ENCODE results near the gene UGT1A8.
"Not testable (repeated sequence)": the region's sequence is repeated elsewhere in the genome, so short reads cannot be mapped to it uniquely, and the experiment has no call there.

The UGT1A8 gene

GRCh38 chr2:233689031-233689430, 71.6 kb downstream of the UGT1A8 start:
- DNase-seq: no peak

GRCh38 chr2:233689501-233689900, 72.1 kb downstream of the UGT1A8 start:
- no peak for DNase-seq

- DNase-seq: no peak
Measured at GRCh38 chr2:233690444-233690843, 73.0 kb downstream of the UGT1A8 start.

DNA sequence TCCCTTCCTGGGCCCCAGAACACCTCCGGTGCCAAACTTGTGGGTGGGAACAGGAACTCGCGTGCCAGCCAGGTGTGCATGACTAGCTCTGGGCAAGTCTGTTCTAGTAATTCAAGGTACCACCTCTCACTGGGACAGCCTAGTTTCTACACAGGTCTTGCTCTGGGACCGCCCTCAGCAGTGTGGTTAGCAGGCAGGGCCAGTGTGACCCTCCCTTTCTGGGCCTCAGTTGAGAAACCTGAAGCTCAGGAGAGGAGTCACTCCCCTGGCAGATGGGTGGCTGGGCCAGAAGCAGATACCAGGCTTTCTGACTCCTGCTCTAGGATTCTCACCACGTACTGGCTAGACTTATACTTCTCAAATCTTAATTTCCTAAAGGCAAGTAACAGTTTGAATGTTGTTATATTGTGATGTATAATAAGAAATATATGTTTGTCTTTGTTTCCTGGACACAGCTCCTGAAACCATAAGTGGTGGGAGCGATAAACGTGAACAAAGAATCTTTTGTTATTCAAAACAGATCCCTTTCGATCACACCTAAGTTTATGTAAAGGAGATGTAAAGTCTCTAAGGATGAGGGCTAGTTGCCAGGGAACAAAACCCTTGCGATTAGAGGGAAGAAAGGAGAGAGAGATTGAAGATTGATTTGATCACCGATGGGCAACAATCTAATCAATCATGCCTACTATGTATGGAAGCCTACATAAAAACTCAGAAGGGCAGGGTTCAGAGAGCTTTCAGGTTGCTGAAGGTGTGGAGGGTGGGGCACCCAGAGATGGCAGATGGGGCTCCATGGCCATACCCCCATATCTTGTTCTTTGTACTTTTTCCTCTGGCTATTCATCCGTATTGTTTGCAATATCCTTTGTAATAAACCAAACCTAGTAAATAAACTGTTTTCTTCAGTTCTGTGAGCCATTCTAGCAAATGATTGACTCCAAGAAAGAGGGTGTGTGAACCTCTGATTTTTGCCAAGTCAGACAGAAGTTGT, 74.3 kb downstream of the UGT1A8 start:
- DNase-seq: no peak

GRCh38 chr2:233692648-233693047, 75.2 kb downstream of the UGT1A8 start, which contains the start of gene UGT1A6:
Gene UGT1A6, plus strand, starts transcription at chr2:233692890. Its CDS starts 115 bp downstream, at chr2:233693005.
- no peak for DNase-seq

GRCh38 chr2:233693963-233694362, 76.5 kb downstream of the UGT1A8 start:
- no peak for DNase-seq

DNA sequence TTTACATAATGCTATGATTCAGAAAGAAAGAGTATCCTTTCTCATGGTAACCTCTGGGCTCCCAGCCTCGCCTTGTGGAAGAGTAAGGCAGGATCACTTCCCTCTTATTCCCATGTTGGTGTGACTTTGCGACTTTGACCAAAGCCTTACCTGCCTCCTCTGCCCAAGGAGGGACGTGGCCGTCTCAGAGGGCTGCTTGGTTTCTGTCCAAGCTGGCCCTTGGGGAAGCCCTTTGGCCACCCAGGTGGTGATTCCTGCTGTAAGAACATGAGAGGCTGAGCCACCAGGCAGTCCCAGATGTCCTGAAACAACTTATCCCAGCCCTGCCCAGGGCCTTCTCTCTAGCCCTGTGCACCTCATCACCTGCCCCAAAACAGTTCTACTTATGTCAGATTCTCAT, 81.3 kb downstream of the UGT1A8 start:
- no peak for DNase-seq

DNA sequence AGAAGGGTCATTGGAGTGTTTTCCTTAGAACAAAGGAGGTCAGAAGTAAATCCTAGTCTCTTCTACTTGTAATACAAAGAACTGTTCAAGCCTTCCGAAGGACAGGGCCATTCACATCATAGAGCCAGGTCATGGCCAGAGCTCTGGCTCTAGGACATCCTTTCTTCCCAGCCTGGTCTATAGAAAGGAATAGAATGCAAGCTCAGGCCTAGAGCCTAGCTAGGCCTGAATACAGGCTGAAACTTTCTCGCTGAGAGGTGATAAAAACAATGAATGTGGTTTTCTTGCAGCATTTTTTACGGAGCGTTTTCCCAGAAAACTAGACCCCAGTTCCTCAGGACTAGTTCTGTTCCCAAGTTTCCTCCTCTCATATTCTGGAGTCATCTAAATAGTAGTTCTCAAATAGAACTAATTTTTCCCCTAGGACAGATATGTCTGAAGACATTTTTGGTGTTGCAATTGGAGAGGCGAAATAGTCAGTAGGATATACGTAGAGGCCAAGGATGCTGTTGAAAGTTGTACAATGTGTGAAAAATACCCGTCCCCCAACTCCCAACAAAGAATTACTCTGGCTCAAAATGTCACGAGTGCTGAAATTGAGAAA, 82.1 kb downstream of the UGT1A8 start:
- DNase-seq: no peak

- no peak for DNase-seq
Measured at GRCh38 chr2:233700028-233700635, 82.7 kb downstream of the UGT1A8 start.

GRCh38 chr2:233700842-233701241, 83.4 kb downstream of the UGT1A8 start:
- DNase-seq: not testable (repeated sequence)

- DNase-seq: no peak
Measured at GRCh38 chr2:233702238-233702637, 84.8 kb downstream of the UGT1A8 start.

DNA sequence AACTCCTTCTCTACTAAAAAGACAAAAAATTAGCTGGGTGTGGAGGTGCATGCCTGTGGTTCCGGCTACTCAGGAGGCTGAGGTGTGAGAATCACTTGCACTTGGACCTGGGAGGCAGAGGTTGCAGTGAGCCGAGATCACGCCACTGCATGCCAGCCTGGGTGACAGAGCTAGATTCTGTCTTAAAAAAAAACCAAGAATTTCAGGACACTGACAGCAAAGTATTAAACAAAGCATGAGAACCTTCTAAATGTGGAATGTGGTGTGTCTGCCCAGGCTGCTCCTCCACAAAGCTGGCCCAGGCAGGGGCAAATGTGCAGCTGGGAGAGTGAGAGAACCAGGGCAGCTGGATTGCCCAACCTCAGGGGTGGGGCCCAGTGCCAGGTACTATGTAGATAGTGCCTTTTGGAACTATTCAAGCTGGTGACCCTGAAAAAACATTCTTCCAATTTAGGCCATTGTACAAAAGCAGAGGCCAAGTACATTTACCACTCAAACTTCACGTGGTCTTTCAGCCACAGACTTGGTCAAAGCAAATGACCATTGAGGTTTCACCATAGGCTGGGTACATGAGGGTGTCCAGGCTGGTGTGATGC, 88.6 kb downstream of the UGT1A8 start:
- no peak for DNase-seq

- DNase-seq: no peak
Measured at GRCh38 chr2:233706720-233707119, 89.3 kb downstream of the UGT1A8 start.

GRCh38 chr2:233707940-233708644, 90.7 kb downstream of the UGT1A8 start:
- DNase-seq: no peak

DNA sequence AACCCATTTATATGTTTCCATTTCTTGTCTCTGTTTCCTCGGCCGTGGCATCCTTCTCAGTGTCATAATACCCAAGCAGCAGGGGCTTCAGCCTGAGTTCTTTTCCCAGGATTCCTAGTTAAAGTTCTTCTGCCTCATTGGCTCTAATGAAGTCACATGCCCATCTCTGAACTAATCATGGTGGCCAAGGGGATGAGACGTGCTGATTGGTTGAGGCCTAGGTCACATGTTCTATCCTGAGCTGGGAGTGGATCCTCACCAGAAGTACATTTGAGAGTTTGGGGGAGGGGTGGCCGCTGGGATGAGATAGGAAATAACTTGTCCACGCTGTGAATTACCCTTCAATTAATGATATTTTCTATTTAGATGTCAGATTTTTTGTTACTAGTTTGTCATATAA, 91.5 kb downstream of the UGT1A8 start:
- DNase-seq: no peak

GRCh38 chr2:233711312-233712008, 94.0 kb downstream of the UGT1A8 start:
- DNase-seq: peak; percentile 55

- no peak for DNase-seq
Measured at GRCh38 chr2:233712611-233713261, 95.3 kb downstream of the UGT1A8 start, which contains the start of gene UGT1A5. Gene UGT1A5, plus strand, starts transcription at chr2:233712907. Its CDS starts 85 bp downstream, at chr2:233712992.

DNA sequence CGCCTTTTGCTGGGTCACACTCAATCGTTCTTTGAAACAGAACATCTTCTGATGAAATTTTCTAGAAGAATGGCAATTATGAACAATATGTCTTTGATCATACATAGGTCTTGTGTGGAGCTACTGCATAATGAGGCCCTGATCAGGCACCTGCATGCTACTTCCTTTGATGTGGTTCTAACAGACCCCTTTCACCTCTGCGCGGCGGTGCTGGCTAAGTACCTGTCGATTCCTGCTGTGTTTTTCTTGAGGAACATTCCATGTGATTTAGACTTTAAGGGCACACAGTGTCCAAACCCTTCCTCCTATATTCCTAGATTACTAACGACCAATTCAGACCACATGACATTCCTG, 95.8 kb downstream of the UGT1A8 start:
- DNase-seq: no peak

DNA sequence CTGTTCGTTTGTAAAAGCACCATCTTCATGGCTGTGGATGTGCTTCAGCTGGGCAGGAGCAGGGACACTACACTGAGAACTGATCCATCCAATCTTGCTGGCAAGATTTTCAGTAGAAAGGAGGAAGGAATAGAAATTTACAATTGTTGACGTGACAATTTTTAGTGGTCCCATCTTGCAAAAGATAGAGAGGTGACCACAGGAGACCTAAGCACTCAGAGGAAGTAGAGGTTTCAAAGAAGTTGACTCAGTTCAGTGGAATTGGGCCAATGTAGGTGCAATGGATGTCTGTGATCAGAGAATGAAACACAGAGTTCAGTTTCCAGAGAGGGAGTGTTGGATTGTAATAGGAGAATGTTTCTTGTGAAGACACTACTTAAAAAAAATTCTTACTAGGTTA, 96.7 kb downstream of the UGT1A8 start:
- DNase-seq: no peak

- DNase-seq: no peak
Measured at GRCh38 chr2:233718552-233718951, 101.1 kb downstream of the UGT1A8 start, which contains the start of gene UGT1A4. Gene UGT1A4, plus strand, starts transcription at chr2:233718736. Its CDS starts 85 bp downstream, at chr2:233718821.

- no peak for DNase-seq
Measured at GRCh38 chr2:233728723-233729301, 111.4 kb downstream of the UGT1A8 start, which contains the start of gene UGT1A3. Gene UGT1A3, plus strand, starts transcription at chr2:233729042. Its CDS starts 85 bp downstream, at chr2:233729127.

All from CD4-positive, alpha-beta T cell treated with Interleukin-10 for 1 hour (primary cell).